HG02623 (cell line): ENCODE results near the gene BTG2.
A peak's percentile ranks its signal among the peaks of the same experiment; 100 is the strongest.

Source experiments
- ATAC-seq: cut with Tn5 transposase; IDR thresholded peaks from one replicate; pipeline ENCODE4 v1.9.1; 2021; ENCODE audit warnings: moderate library complexity; ENCODE audit not compliant: unreplicated experiment

BTG2 gene

GRCh38 chr1:203276408-203276807 is 28.9 kb upstream of the BTG2 start:
- no peak for ATAC-seq

- ATAC-seq: no peak
Measured at GRCh38 chr1:203276916-203277545, 28.3 kb upstream of the BTG2 start.

GRCh38 chr1:203278082-203278884 is 27.0 kb upstream of the BTG2 start:
- no peak for ATAC-seq

GRCh38 chr1:203278885-203279406 is 26.4 kb upstream of the BTG2 start:
- ATAC-seq: no peak

GRCh38 chr1:203280061-203280460 is 25.3 kb upstream of the BTG2 start:
- no peak for ATAC-seq

GRCh38 chr1:203281033-203281432 is 24.3 kb upstream of the BTG2 start:
- no peak for ATAC-seq

- no peak for ATAC-seq
Measured at GRCh38 chr1:203281851-203282661, 23.3 kb upstream of the BTG2 start.

GRCh38 chr1:203282720-203283542 is 22.4 kb upstream of the BTG2 start:
- no peak for ATAC-seq

GRCh38 chr1:203283597-203283996 is 21.7 kb upstream of the BTG2 start:
- no peak for ATAC-seq

- ATAC-seq: no peak
Measured at GRCh38 chr1:203284411-203285123, 20.8 kb upstream of the BTG2 start.

GRCh38 chr1:203286161-203286984 is 18.9 kb upstream of the BTG2 start:
- no peak for ATAC-seq

GRCh38 chr1:203287109-203287893 is 18.0 kb upstream of the BTG2 start:
- ATAC-seq: peak; percentile 41

GRCh38 chr1:203287898-203288297 is 17.4 kb upstream of the BTG2 start:
- ATAC-seq: no peak

- no peak for ATAC-seq
Measured at GRCh38 chr1:203288400-203288799, 16.9 kb upstream of the BTG2 start.

GRCh38 chr1:203289281-203289981 is 15.9 kb upstream of the BTG2 start:
- ATAC-seq: peak; percentile 45

GRCh38 chr1:203289982-203290260 is 15.4 kb upstream of the BTG2 start:
- no peak for ATAC-seq

GRCh38 chr1:203290261-203291089 is 14.8 kb upstream of the BTG2 start:
- ATAC-seq: peak; percentile 38
